ENCODE results near the gene MYH16.
"Not testable (repeated sequence)": the region's sequence is repeated elsewhere in the genome, so short reads cannot be mapped to it uniquely, and the experiment has no call there.

Gene MYH16

GRCh38 chr7:99270702-99271101 lies 1.9 kb upstream of the MYH16 start:
- Histone ChIP-seq H3K9ac (ENCODE audit: low read depth, low read length) (no peak overlapping the region), H3K4me1 (ENCODE audit: insufficient read depth, low read length) (peaks cover 13% of the 10 kb centered on the region; the same call in 1 of the 2 replicates), H3K9me3 (ENCODE audit: control insufficient read depth, insufficient read depth, low read length) (no peaks in the 10 kb centered on the region; the same call in 1 of the 2 replicates), H3K36me3 (ENCODE audit: insufficient read depth, low read length) (no peaks in the 10 kb centered on the region)

- not testable (repeated sequence) for H3K9me3 ChIP-seq (ENCODE audit: control insufficient read depth, insufficient read depth, low read length); H3K4me1 ChIP-seq (ENCODE audit: insufficient read depth, low read length); H3K9ac ChIP-seq (ENCODE audit: low read depth, low read length); H3K36me3 ChIP-seq (ENCODE audit: insufficient read depth, low read length)
Observed at GRCh38 chr7:99273561-99273960, 922 bp downstream of the MYH16 start.

GRCh38 chr7:99274908-99275307 lies 2.3 kb downstream of the MYH16 start:
- not testable (repeated sequence) for H3K4me1 ChIP-seq (ENCODE audit: insufficient read depth, low read length); H3K9ac ChIP-seq (ENCODE audit: low read depth, low read length)

GRCh38 chr7:99275496-99275895 lies 2.9 kb downstream of the MYH16 start:
- Histone ChIP-seq H3K9ac (ENCODE audit: low read depth, low read length) (no peak overlapping the region), H3K9me3 (ENCODE audit: control insufficient read depth, insufficient read depth, low read length) (no peaks in the 10 kb centered on the region; the same call in 1 of the 2 replicates), H3K4me1 (ENCODE audit: insufficient read depth, low read length) (peaks cover 8% of the 10 kb centered on the region; the same call in 1 of the 2 replicates), H3K36me3 (ENCODE audit: insufficient read depth, low read length) (no peaks in the 10 kb centered on the region)

More at GRCh38 chr7:99274908-99275307, 2.3 kb downstream of the MYH16 start:
- H3K9me3 ChIP-seq (ENCODE audit: control insufficient read depth, insufficient read depth, low read length); H3K36me3 ChIP-seq (ENCODE audit: insufficient read depth, low read length): not testable (repeated sequence)

GRCh38 chr7:99278180-99278579 lies 5.5 kb downstream of the MYH16 start:
- Histone ChIP-seq H3K9me3 (ENCODE audit: control insufficient read depth, insufficient read depth, low read length) (no peaks in the 10 kb centered on the region), H3K36me3 (ENCODE audit: insufficient read depth, low read length) (no peaks in the 10 kb centered on the region), H3K4me1 (ENCODE audit: insufficient read depth, low read length) (peaks cover 8% of the 10 kb centered on the region; the same call in 1 of the 2 replicates), H3K9ac (ENCODE audit: low read depth, low read length) (no peak overlapping the region)

GRCh38 chr7:99284165-99284564 lies 11.5 kb downstream of the MYH16 start:
- not testable (repeated sequence) for H3K4me1 ChIP-seq (ENCODE audit: insufficient read depth, low read length); H3K9me3 ChIP-seq (ENCODE audit: control insufficient read depth, insufficient read depth, low read length); H3K36me3 ChIP-seq (ENCODE audit: insufficient read depth, low read length); H3K9ac ChIP-seq (ENCODE audit: low read depth, low read length)

GRCh38 chr7:99287779-99288534 lies 15.3 kb downstream of the MYH16 start:
- Histone ChIP-seq H3K36me3 (ENCODE audit: insufficient read depth, low read length) (no peaks in the 10 kb centered on the region), H3K9ac (ENCODE audit: low read depth, low read length) (no peak overlapping the region), H3K9me3 (ENCODE audit: control insufficient read depth, insufficient read depth, low read length) (no peaks in the 10 kb centered on the region), H3K4me1 (ENCODE audit: insufficient read depth, low read length) (peaks cover 3% of the 10 kb centered on the region; the same call in 1 of the 2 replicates)

GRCh38 chr7:99289185-99289584 lies 16.5 kb downstream of the MYH16 start:
- Histone ChIP-seq H3K9me3 (ENCODE audit: control insufficient read depth, insufficient read depth, low read length) (no peaks in the 10 kb centered on the region), H3K9ac (ENCODE audit: low read depth, low read length) (no peak overlapping the region), H3K36me3 (ENCODE audit: insufficient read depth, low read length) (no peaks in the 10 kb centered on the region), H3K4me1 (ENCODE audit: insufficient read depth, low read length) (peaks cover 3% of the 10 kb centered on the region; the same call in 1 of the 2 replicates)

- H3K4me1 ChIP-seq (ENCODE audit: insufficient read depth, low read length); H3K9ac ChIP-seq (ENCODE audit: low read depth, low read length); H3K9me3 ChIP-seq (ENCODE audit: control insufficient read depth, insufficient read depth, low read length); H3K36me3 ChIP-seq (ENCODE audit: insufficient read depth, low read length): not testable (repeated sequence)
Observed at GRCh38 chr7:99290148-99290547, 17.5 kb downstream of the MYH16 start.

GRCh38 chr7:99290980-99291607 lies 18.5 kb downstream of the MYH16 start:
- no peak overlapping the region for H3K9ac ChIP-seq (ENCODE audit: low read depth, low read length)
- H3K36me3 ChIP-seq (ENCODE audit: insufficient read depth, low read length) = no peaks in the 10 kb centered on the region
- peaks cover 3% of the 10 kb centered on the region; the same call in 1 of the 2 replicates for H3K4me1 ChIP-seq (ENCODE audit: insufficient read depth, low read length)
- H3K9me3 ChIP-seq (ENCODE audit: control insufficient read depth, insufficient read depth, low read length) = no peaks in the 10 kb centered on the region

GRCh38 chr7:99292127-99292526 lies 19.5 kb downstream of the MYH16 start:
- H3K4me1 ChIP-seq (ENCODE audit: insufficient read depth, low read length) = peaks cover 3% of the 10 kb centered on the region; the same call in 1 of the 2 replicates
- no peak overlapping the region for H3K9ac ChIP-seq (ENCODE audit: low read depth, low read length)
- no peaks in the 10 kb centered on the region for H3K36me3 ChIP-seq (ENCODE audit: insufficient read depth, low read length)
- H3K9me3 ChIP-seq (ENCODE audit: control insufficient read depth, insufficient read depth, low read length) = no peaks in the 10 kb centered on the region

- Histone ChIP-seq H3K9ac (ENCODE audit: low read depth, low read length) (no peak overlapping the region), H3K9me3 (ENCODE audit: control insufficient read depth, insufficient read depth, low read length) (no peaks in the 10 kb centered on the region), H3K36me3 (ENCODE audit: insufficient read depth, low read length) (no peaks in the 10 kb centered on the region), H3K4me1 (ENCODE audit: insufficient read depth, low read length) (peaks cover 3% of the 10 kb centered on the region; the same call in 1 of the 2 replicates)
Observed at GRCh38 chr7:99293167-99293566, 20.5 kb downstream of the MYH16 start.

GRCh38 chr7:99293650-99294049 lies 21.0 kb downstream of the MYH16 start:
- Histone ChIP-seq H3K36me3 (ENCODE audit: insufficient read depth, low read length) (no peaks in the 10 kb centered on the region), H3K9me3 (ENCODE audit: control insufficient read depth, insufficient read depth, low read length) (no peaks in the 10 kb centered on the region), H3K9ac (ENCODE audit: low read depth, low read length) (no peak overlapping the region), H3K4me1 (ENCODE audit: insufficient read depth, low read length) (peaks cover 3% of the 10 kb centered on the region; the same call in 1 of the 2 replicates)

- Histone ChIP-seq H3K9me3 (ENCODE audit: control insufficient read depth, insufficient read depth, low read length) (no peaks in the 10 kb centered on the region), H3K36me3 (ENCODE audit: insufficient read depth, low read length) (no peaks in the 10 kb centered on the region), H3K9ac (ENCODE audit: low read depth, low read length) (no peak overlapping the region), H3K4me1 (ENCODE audit: insufficient read depth, low read length) (no peaks in the 10 kb centered on the region)
Observed at GRCh38 chr7:99296471-99296870, 23.8 kb downstream of the MYH16 start.

GRCh38 chr7:99301496-99301895 lies 28.9 kb downstream of the MYH16 start:
- H3K9ac ChIP-seq (ENCODE audit: low read depth, low read length) = no peak overlapping the region
- H3K4me1 ChIP-seq (ENCODE audit: insufficient read depth, low read length) = no peaks in the 10 kb centered on the region
- no peaks in the 10 kb centered on the region for H3K9me3 ChIP-seq (ENCODE audit: control insufficient read depth, insufficient read depth, low read length)
- H3K36me3 ChIP-seq (ENCODE audit: insufficient read depth, low read length) = no peaks in the 10 kb centered on the region
